ENCODE results near the gene RPS6KA3.

DNA sequence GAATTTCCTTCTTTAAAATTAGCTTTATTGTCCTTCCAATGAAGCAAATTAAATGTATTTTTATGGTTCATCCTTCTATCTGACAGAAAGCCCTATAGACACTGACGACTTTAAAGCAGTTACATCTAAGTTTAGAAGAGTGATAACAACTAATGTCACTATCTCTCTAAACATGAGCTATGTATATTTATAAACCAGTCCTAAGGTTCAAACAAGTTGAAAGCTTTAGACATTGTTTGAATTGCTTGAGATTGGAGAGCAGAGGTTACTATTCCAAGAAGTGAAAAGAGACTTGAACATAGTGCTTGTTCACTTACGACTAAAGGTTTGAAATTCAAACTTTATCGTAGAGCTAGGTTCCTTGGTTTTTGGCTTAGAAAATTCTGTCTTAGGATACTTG is 94.8 kb downstream of the RPS6KA3 start:
- no peak for TF ChIP-seq EP300 (IDR thresholded peaks at IDR 0.05)
- TF ChIP-seq POLR2AphosphoS5 (IDR thresholded peaks at IDR 0.05): no peak
- TF ChIP-seq, protein P1, sequence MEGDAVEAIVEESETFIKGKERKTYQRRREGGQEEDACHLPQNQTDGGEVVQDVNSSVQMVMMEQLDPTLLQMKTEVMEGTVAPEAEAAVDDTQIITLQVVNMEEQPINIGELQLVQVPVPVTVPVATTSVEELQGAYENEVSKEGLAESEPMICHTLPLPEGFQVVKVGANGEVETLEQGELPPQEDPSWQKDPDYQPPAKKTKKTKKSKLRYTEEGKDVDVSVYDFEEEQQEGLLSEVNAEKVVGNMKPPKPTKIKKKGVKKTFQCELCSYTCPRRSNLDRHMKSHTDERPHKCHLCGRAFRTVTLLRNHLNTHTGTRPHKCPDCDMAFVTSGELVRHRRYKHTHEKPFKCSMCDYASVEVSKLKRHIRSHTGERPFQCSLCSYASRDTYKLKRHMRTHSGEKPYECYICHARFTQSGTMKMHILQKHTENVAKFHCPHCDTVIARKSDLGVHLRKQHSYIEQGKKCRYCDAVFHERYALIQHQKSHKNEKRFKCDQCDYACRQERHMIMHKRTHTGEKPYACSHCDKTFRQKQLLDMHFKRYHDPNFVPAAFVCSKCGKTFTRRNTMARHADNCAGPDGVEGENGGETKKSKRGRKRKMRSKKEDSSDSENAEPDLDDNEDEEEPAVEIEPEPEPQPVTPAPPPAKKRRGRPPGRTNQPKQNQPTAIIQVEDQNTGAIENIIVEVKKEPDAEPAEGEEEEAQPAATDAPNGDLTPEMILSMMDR (IDR thresholded peaks at IDR 0.05): no peak
- no peak for TF ChIP-seq POLR2A (IDR thresholded peaks at IDR 0.05)
